Osteoblast (primary cell): ENCODE results near the gene CTNNAL1. TPM values are rescaled to one million over a fixed set of nuclear protein-coding genes. Genes with fewer than 3 reads are reported as not detected.

Source experiments
- DNase-seq: peaks from one replicate; pipeline ENCODE4 v3.0.0; 2011; ENCODE audit warnings: low spot score, mixed read lengths; ENCODE audit not compliant: insufficient read length; ENCODE audit errors: missing footprints
- H2AFZ ChIP-seq: 2 replicates; pipeline ENCODE4 v1.6.0; 2011; ENCODE audit warnings: mild to moderate bottlenecking, low read length
- H3K27ac ChIP-seq: 2 replicates; pipeline ENCODE4 v1.5.1; 2011; ENCODE audit warnings: mild to moderate bottlenecking, low read depth, low read length, moderate library complexity
- H3K27me3 ChIP-seq: 2 replicates; pipeline ENCODE4 v1.6.0; 2012; ENCODE audit warnings: mild to moderate bottlenecking, control low read depth, inconsistent platforms, low read length, moderate library complexity; ENCODE audit not compliant: insufficient read depth
- H3K36me3 ChIP-seq: 2 replicates; pipeline ENCODE4 v1.5.1; 2011; ENCODE audit warnings: mild to moderate bottlenecking, low read length, control low read depth, moderate library complexity; ENCODE audit not compliant: insufficient read depth
- H3K4me1 ChIP-seq: 2 replicates; pipeline ENCODE4 v1.5.1; 2011; ENCODE audit warnings: mild to moderate bottlenecking, low read length, control low read depth, moderate library complexity; ENCODE audit not compliant: insufficient read depth
- H3K4me2 ChIP-seq: 2 replicates; pipeline ENCODE4 v1.6.0; 2011; ENCODE audit warnings: mild to moderate bottlenecking, low read length; ENCODE audit not compliant: insufficient read depth
- H3K4me3 ChIP-seq: fragments of 200-600 bp; sonication (generic); 3 replicates; pipeline ENCODE4 v1.5.1; 2012; ENCODE audit warnings: mild to moderate bottlenecking, low read length, inconsistent platforms; ENCODE audit not compliant: insufficient read depth
- H3K79me2 ChIP-seq: 2 replicates; pipeline ENCODE4 v1.6.0; 2012; ENCODE audit warnings: mild to moderate bottlenecking, low read length, control low read depth, inconsistent platforms; ENCODE audit not compliant: insufficient read depth
- H3K9me3 ChIP-seq: 2 replicates; pipeline ENCODE4 v1.5.1; 2011; ENCODE audit warnings: low read depth, low read length, control low read depth
- H4K20me1 ChIP-seq: 2 replicates; pipeline ENCODE4 v1.6.0; 2012; ENCODE audit warnings: mild to moderate bottlenecking, low read length, control low read depth; ENCODE audit not compliant: insufficient read depth
- CTCF ChIP-seq: IDR thresholded peaks from 2 replicates; pipeline ENCODE4 v1.5.1; 2011; ENCODE audit warnings: mild to moderate bottlenecking, low read depth, low read length, moderate library complexity; ENCODE audit errors: extremely low read depth
- total RNA-seq: library from RNA; depleted of rRNA; stranded (reverse); fragments of >200 nt; gene quantifications from 2 replicates; pipeline ENCODE4 v1.2.3, GENCODE V29; 2012

The CTNNAL1 gene
- total RNA-seq, 1 donor: 118 TPM

- Histone ChIP-seq H3K4me3 (no peak overlapping the region), H3K9me3 (peaks cover 12% of the 10 kb centered on the region), H4K20me1 (peaks cover 34% of the 10 kb centered on the region), H3K27ac (peak overlapping the region; percentile 38), H3K36me3 (peaks cover 25% of the 10 kb centered on the region), H3K79me2 (peaks cover 82% of the 10 kb centered on the region), H3K4me1 (peaks cover 2% of the 10 kb centered on the region), H2AFZ (no peak overlapping the region), H3K27me3 (no peaks in the 10 kb centered on the region), H3K4me2 (peak overlapping the region; percentile 1)
- TF ChIP-seq CTCF: no peak
- peak; percentile 87 for DNase-seq
Observed at GRCh38 chr9:109001275-109001676, 12.0 kb downstream of the CTNNAL1 start.

- Histone ChIP-seq H4K20me1 (peaks cover 36% of the 10 kb centered on the region), H2AFZ (no peak overlapping the region), H3K27me3 (no peaks in the 10 kb centered on the region), H3K4me2 (no peak overlapping the region), H3K36me3 (peaks cover 17% of the 10 kb centered on the region), H3K79me2 (peaks cover 68% of the 10 kb centered on the region), H3K4me1 (peaks cover 2% of the 10 kb centered on the region), H3K27ac (no peak overlapping the region), H3K9me3 (no peaks in the 10 kb centered on the region), H3K4me3 (no peak overlapping the region)
- TF ChIP-seq CTCF: no peak
- DNase-seq: no peak
Observed at GRCh38 chr9:108997112-108997511, 16.2 kb downstream of the CTNNAL1 start.

GRCh38 chr9:108996643-108997042, 16.7 kb downstream of the CTNNAL1 start:
- no peak for TF ChIP-seq CTCF
- Histone ChIP-seq H3K27me3 (no peaks in the 10 kb centered on the region), H3K36me3 (peaks cover 17% of the 10 kb centered on the region), H2AFZ (no peak overlapping the region), H3K27ac (no peak overlapping the region), H3K4me3 (no peak overlapping the region), H3K4me1 (peaks cover 2% of the 10 kb centered on the region), H3K9me3 (no peaks in the 10 kb centered on the region), H3K4me2 (no peak overlapping the region), H4K20me1 (peaks cover 32% of the 10 kb centered on the region), H3K79me2 (peaks cover 63% of the 10 kb centered on the region)
- no peak for DNase-seq

GRCh38 chr9:108994695-108995094, 18.6 kb downstream of the CTNNAL1 start:
- H3K4me1 ChIP-seq: peaks cover 4% of the 10 kb centered on the region
- peaks cover 32% of the 10 kb centered on the region for H3K36me3 ChIP-seq
- H3K4me3 ChIP-seq: no peak overlapping the region
- H2AFZ ChIP-seq: no peak overlapping the region
- H3K27ac ChIP-seq: no peak overlapping the region
- DNase-seq: no peak
- no peak overlapping the region for H3K4me2 ChIP-seq
- H4K20me1 ChIP-seq: peaks cover 24% of the 10 kb centered on the region
- peaks cover 55% of the 10 kb centered on the region for H3K79me2 ChIP-seq
- no peaks in the 10 kb centered on the region for H3K27me3 ChIP-seq
- TF ChIP-seq CTCF: no peak
- no peaks in the 10 kb centered on the region for H3K9me3 ChIP-seq
